GM18499 (cell line): ENCODE results near the gene TMPRSS6.

Experiments used
- ATAC-seq: cut with Tn5 transposase; IDR thresholded peaks from one replicate; pipeline ENCODE4 v1.9.1; 2021; ENCODE audit warnings: moderate number of reproducible peaks; ENCODE audit not compliant: insufficient read depth, unreplicated experiment

TMPRSS6 gene

GRCh38 chr22:37069719-37070118 lies 39.8 kb downstream of the TMPRSS6 start:
- ATAC-seq: no peak

GRCh38 chr22:37069319-37069718 lies 40.2 kb downstream of the TMPRSS6 start:
- ATAC-seq: no peak

- no peak for ATAC-seq
Observed at GRCh38 chr22:37068859-37069258, 40.7 kb downstream of the TMPRSS6 start.

GRCh38 chr22:37067428-37067827 lies 42.1 kb downstream of the TMPRSS6 start:
- ATAC-seq: no peak

GRCh38 chr22:37065961-37066360 lies 43.6 kb downstream of the TMPRSS6 start:
- no peak for ATAC-seq

GRCh38 chr22:37065180-37065579 lies 44.3 kb downstream of the TMPRSS6 start:
- no peak for ATAC-seq

- no peak for ATAC-seq
Observed at GRCh38 chr22:37064553-37064952, 45.0 kb downstream of the TMPRSS6 start.

- ATAC-seq: no peak
Observed at GRCh38 chr22:37063431-37064420, 45.8 kb downstream of the TMPRSS6 start.

GRCh38 chr22:37062702-37063381 lies 46.7 kb downstream of the TMPRSS6 start:
- ATAC-seq: no peak

GRCh38 chr22:37062376-37062675 lies 47.2 kb downstream of the TMPRSS6 start:
- no peak for ATAC-seq

GRCh38 chr22:37061611-37062375 lies 47.7 kb downstream of the TMPRSS6 start:
- no peak for ATAC-seq

- ATAC-seq: no peak
Observed at GRCh38 chr22:37060801-37061610, 48.5 kb downstream of the TMPRSS6 start.

- ATAC-seq: no peak
Observed at GRCh38 chr22:37059876-37060449, 49.5 kb downstream of the TMPRSS6 start.

- no peak for ATAC-seq
Observed at GRCh38 chr22:37058917-37059701, 50.4 kb downstream of the TMPRSS6 start.

GRCh38 chr22:37057796-37058510 lies 51.6 kb downstream of the TMPRSS6 start:
- ATAC-seq: no peak

GRCh38 chr22:37057226-37057625 lies 52.3 kb downstream of the TMPRSS6 start:
- ATAC-seq: no peak

- no peak for ATAC-seq
Observed at GRCh38 chr22:37056246-37056645, 53.3 kb downstream of the TMPRSS6 start.

- no peak for ATAC-seq
Observed at GRCh38 chr22:37054600-37055365, 54.7 kb downstream of the TMPRSS6 start.
